Hindlimb muscle (tissue), 1 donor: ENCODE measurements around the gene HMCN1. TPM values are rescaled to one million over a fixed set of nuclear protein-coding genes. Genes with fewer than 3 reads are reported as not detected.
"Not testable (repeated sequence)": the region's sequence is repeated elsewhere in the genome, so short reads cannot be mapped to it uniquely, and the experiment has no call there.

Experiments used
- DNase-seq: peaks from one replicate; pipeline ENCODE4 v3.0.0-alpha.2; 2013
- polyA plus RNA-seq: library from polyadenylated mRNA; unstranded; fragments of 120-200 nt; gene quantifications from one replicate; pipeline ENCODE4 v1.2.1, GENCODE V29; 2013; ENCODE audit not compliant: insufficient read length

Gene HMCN1
- polyA plus RNA-seq, 1 donor: 3.9 TPM

GRCh38 chr1:186099336-186100104 lies 365.3 kb downstream of the HMCN1 start:
- DNase-seq: no peak

- DNase-seq: no peak
Observed at GRCh38 chr1:186102107-186102506, 367.9 kb downstream of the HMCN1 start.

- DNase-seq: no peak
Observed at GRCh38 chr1:186102547-186103148, 368.5 kb downstream of the HMCN1 start.

- no peak for DNase-seq
Observed at GRCh38 chr1:186104459-186104858, 370.3 kb downstream of the HMCN1 start.

GRCh38 chr1:186112280-186112679 lies 378.1 kb downstream of the HMCN1 start:
- no peak for DNase-seq

GRCh38 chr1:186113461-186113860 lies 379.3 kb downstream of the HMCN1 start:
- DNase-seq: no peak

- DNase-seq: no peak
Observed at GRCh38 chr1:186118724-186119123, 384.5 kb downstream of the HMCN1 start.

- DNase-seq: no peak
Observed at GRCh38 chr1:186122837-186123236, 388.6 kb downstream of the HMCN1 start.

GRCh38 chr1:186125035-186125434 lies 390.8 kb downstream of the HMCN1 start:
- no peak for DNase-seq

GRCh38 chr1:186125511-186125910 lies 391.3 kb downstream of the HMCN1 start:
- no peak for DNase-seq

- DNase-seq: no peak
Observed at GRCh38 chr1:186129758-186130157, 395.6 kb downstream of the HMCN1 start.

- DNase-seq: no peak
Observed at GRCh38 chr1:186139115-186139514, 404.9 kb downstream of the HMCN1 start.

- no peak for DNase-seq
Observed at GRCh38 chr1:186139701-186140100, 405.5 kb downstream of the HMCN1 start.

GRCh38 chr1:186142159-186142558 lies 408.0 kb downstream of the HMCN1 start:
- DNase-seq: no peak

- no peak for DNase-seq
Observed at GRCh38 chr1:186142916-186143315, 408.7 kb downstream of the HMCN1 start.

GRCh38 chr1:186143481-186143880 lies 409.3 kb downstream of the HMCN1 start:
- peak; percentile 13 for DNase-seq

GRCh38 chr1:186144505-186144904 lies 410.3 kb downstream of the HMCN1 start:
- no peak for DNase-seq

- DNase-seq: no peak
Observed at GRCh38 chr1:186146974-186147373, 412.8 kb downstream of the HMCN1 start.

GRCh38 chr1:186149591-186149990 lies 415.4 kb downstream of the HMCN1 start:
- no peak for DNase-seq

- no peak for DNase-seq
Observed at GRCh38 chr1:186152227-186152619, 418.0 kb downstream of the HMCN1 start.

- DNase-seq: no peak
Observed at GRCh38 chr1:186152620-186153239, 418.5 kb downstream of the HMCN1 start.

GRCh38 chr1:186154651-186155050 lies 420.5 kb downstream of the HMCN1 start:
- no peak for DNase-seq

- DNase-seq: no peak
Observed at GRCh38 chr1:186155594-186155993, 421.4 kb downstream of the HMCN1 start.

- not testable (repeated sequence) for DNase-seq
Observed at GRCh38 chr1:186162895-186163294, 428.7 kb downstream of the HMCN1 start.
